ENCODE measurements around the gene CDT1.

DNA sequence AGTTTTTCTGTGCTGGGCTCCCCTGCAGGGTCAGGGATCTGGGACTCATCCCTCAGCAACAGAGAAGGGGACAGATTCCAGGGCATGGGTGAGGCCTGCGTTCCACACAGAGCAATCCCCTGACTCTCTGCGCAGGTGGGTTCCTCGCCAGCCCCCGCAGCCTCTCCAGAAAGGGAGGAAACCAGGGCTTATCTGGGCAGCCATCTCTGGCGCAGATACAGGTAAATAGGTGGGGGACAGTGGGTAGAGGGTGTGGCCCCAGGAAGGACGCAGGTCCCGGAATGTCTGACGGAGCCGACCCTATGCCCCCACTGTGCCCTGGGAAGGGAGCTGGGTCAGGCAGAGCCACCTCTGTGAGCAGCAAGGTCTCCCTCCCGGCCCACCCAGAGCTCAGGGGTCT, 41.8 kb upstream of the CDT1 start:
- TF ChIP-seq, protein P1, sequence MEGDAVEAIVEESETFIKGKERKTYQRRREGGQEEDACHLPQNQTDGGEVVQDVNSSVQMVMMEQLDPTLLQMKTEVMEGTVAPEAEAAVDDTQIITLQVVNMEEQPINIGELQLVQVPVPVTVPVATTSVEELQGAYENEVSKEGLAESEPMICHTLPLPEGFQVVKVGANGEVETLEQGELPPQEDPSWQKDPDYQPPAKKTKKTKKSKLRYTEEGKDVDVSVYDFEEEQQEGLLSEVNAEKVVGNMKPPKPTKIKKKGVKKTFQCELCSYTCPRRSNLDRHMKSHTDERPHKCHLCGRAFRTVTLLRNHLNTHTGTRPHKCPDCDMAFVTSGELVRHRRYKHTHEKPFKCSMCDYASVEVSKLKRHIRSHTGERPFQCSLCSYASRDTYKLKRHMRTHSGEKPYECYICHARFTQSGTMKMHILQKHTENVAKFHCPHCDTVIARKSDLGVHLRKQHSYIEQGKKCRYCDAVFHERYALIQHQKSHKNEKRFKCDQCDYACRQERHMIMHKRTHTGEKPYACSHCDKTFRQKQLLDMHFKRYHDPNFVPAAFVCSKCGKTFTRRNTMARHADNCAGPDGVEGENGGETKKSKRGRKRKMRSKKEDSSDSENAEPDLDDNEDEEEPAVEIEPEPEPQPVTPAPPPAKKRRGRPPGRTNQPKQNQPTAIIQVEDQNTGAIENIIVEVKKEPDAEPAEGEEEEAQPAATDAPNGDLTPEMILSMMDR (IDR thresholded peaks at IDR 0.05), result no peak
- TF ChIP-seq POLR2AphosphoS5 (IDR thresholded peaks at IDR 0.05; ENCODE audit: low read depth, low read length), result no peak
- TF ChIP-seq SIN3A (IDR thresholded peaks at IDR 0.05; ENCODE audit: borderline replicate concordance, insufficient read depth, low read depth, low read length), result no peak
